Measurements from ENCODE around the gene RNF144A. TPM values are rescaled to one million over a fixed set of nuclear protein-coding genes. Genes with fewer than 3 reads are reported as not detected.

The RNF144A gene
- total and polyA plus RNA-seq, 10 of the 15 experiments (the other 5 are each of a cell fraction or from before 2014, with no cell fraction given) = 0.02 to 12.1 (median 0.48) TPM; not detected in 1

- TF ChIP-seq PAX5 (IDR thresholded peaks at IDR 0.05; ENCODE audit: borderline replicate concordance, low read depth, low read length) (no peak), ETV6 (conservative IDR thresholded peaks at IDR 0.05 in 1 of 2, IDR thresholded peaks at IDR 0.05 in 1 of 2; ENCODE audit: borderline replicate concordance in 1 of 2, low read depth in 1 of 2) (no peak), RBBP5 (conservative IDR thresholded peaks at IDR 0.05) (no peak), SREBF2 (IDR thresholded peaks at IDR 0.05; ENCODE audit: low read length) (no peak)
- TF ChIP-seq, protein P1, sequence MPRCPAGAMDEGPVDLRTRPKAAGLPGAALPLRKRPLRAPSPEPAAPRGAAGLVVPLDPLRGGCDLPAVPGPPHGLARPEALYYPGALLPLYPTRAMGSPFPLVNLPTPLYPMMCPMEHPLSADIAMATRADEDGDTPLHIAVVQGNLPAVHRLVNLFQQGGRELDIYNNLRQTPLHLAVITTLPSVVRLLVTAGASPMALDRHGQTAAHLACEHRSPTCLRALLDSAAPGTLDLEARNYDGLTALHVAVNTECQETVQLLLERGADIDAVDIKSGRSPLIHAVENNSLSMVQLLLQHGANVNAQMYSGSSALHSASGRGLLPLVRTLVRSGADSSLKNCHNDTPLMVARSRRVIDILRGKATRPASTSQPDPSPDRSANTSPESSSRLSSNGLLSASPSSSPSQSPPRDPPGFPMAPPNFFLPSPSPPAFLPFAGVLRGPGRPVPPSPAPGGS (IDR thresholded peaks at IDR 0.05; ENCODE audit: borderline replicate concordance, insufficient read depth, low read depth, low read length, poor library complexity, severe bottlenecking) = no peak
These were observed 14.5 kb downstream of the RNF144A start (continued) for GRCh38 chr2:6931753-6932152.

GRCh38 chr2:6932206-6932605, 15.0 kb downstream of the RNF144A start:
- H3K36me3 ChIP-seq (ENCODE audit: control insufficient read depth in 2 of 2, insufficient read depth in 2 of 2, low read length in 1 of 2) = no peaks in the 10 kb centered on the region
- H3K4me2 ChIP-seq (ENCODE audit: control insufficient read depth, insufficient read depth) = no peak overlapping the region
- BruUV-seq (replicated peaks) = no TSS peak
- no peak overlapping the region for H3K4me3 ChIP-seq
- ChIA-PET POLR2A (interaction anchor here (1.1 to 1.2 kb wide), 2 partner anchors 11 to 13 kb away, joined by 3 to 4 read pairs; no protein-coding TSS in a partner anchor), SMC1A (ENCODE audit: uncharacterized antibody, unreplicated experiment) (interaction anchor here (0.6 to 5.6 kb wide), 4 partner anchors 14 to 111 kb away, joined by 3 to 30 read pairs (median 5); no protein-coding TSS in a partner anchor), RAD21 (ENCODE audit: unreplicated experiment) (interaction anchor here (1.3 kb wide), 1 partner anchor 66 kb away, joined by 3 read pairs; no protein-coding TSS in a partner anchor), CTCF (interaction anchor here (0.7 to 1.8 kb wide), 11 partner anchors 10 to 164 kb away, joined by 3 to 6 read pairs (median 3); no protein-coding TSS in a partner anchor)
- 0% methylated on average over 1 of the region's 1 CpG for whole genome bisulfite sequencing (ENCODE audit: insufficient coverage, insufficient replicate concordance, low lambda C conversion rate, missing lambda C conversion rate)
- FAIRE-seq (no peak), DNase-seq (ENCODE audit: low read depth, low spot score) (no peak), ATAC-seq (no peak)
- peaks cover 4% of the 10 kb centered on the region; the same call in 1 of the 3 replicates for H3K9me3 ChIP-seq (replicated peaks; ENCODE audit: control insufficient read depth, insufficient read depth, low read length)
- peaks cover 9% of the 10 kb centered on the region; the same call in 1 of the 2 replicates for H3K4me1 ChIP-seq (ENCODE audit: control insufficient read depth, insufficient read depth, low read length)
- intact Hi-C loops (cut with micrococcal nuclease; ENCODE audit: unreplicated experiment) = loop anchor here (1.0 kb wide), 1 partner anchor 13 kb away; no protein-coding TSS in a partner anchor
- H3K79me2 ChIP-seq (ENCODE audit: control insufficient read depth, insufficient read depth, low read length) = no peaks in the 10 kb centered on the region
- TF ChIP-seq BRCA1 (IDR thresholded peaks at IDR 0.05; ENCODE audit: low read depth, low read length) = no peak
- TF ChIP-seq FOXK2 (IDR thresholded peaks at IDR 0.05) = no peak
- no peak for TF ChIP-seq STAT3 (IDR thresholded peaks at IDR 0.05; ENCODE audit: low read depth, low read length)
- no peak for TF ChIP-seq MEF2A (IDR thresholded peaks at IDR 0.05; ENCODE audit: insufficient read depth, low read depth, low read length)
- TF ChIP-seq ZBTB11 (CRISPR knock-in tag; IDR thresholded peaks at IDR 0.05) = no peak
- no peak for TF ChIP-seq PAX5 (IDR thresholded peaks at IDR 0.05; ENCODE audit: borderline replicate concordance, low read depth, low read length)
- TF ChIP-seq TCF12 (IDR thresholded peaks at IDR 0.05; ENCODE audit: low read depth, low read length) = no peak
- TF ChIP-seq RB1 (IDR thresholded peaks at IDR 0.05; ENCODE audit: borderline replicate concordance) = no peak
- no peak for TF ChIP-seq SUZ12 (IDR thresholded peaks at IDR 0.05; ENCODE audit: unreplicated experiment)
- H3K9ac ChIP-seq (ENCODE audit: control insufficient read depth, insufficient read depth, low read length) = no peak overlapping the region
- in situ Hi-C loops (cut with MboI) = no loop called here
- no peak overlapping the region for H2AFZ ChIP-seq (ENCODE audit: control insufficient read depth, low read depth, low read length)
- no peaks in the 10 kb centered on the region for H3K27me3 ChIP-seq (replicated peaks in 1 of 2; ENCODE audit: control insufficient read depth in 2 of 2, insufficient read depth in 2 of 2, low read length in 1 of 2)
- no peak overlapping the region for H3K27ac ChIP-seq (ENCODE audit: control insufficient read depth, insufficient read depth)
- H4K20me1 ChIP-seq (ENCODE audit: control insufficient read depth, insufficient read depth) = no peaks in the 10 kb centered on the region
